Measurements from ENCODE around the gene DDN. TPM values are rescaled to one million over a fixed set of nuclear protein-coding genes. Genes with fewer than 3 reads are reported as not detected.
A peak's percentile ranks its signal among the peaks of the same experiment; 100 is the strongest.

Gene DDN
- total and polyA plus RNA-seq, 10 of the 15 experiments (the other 5 are each of a cell fraction or from before 2014, with no cell fraction given) = 0.10 to 13.4 (median 3.7) TPM

DNA sequence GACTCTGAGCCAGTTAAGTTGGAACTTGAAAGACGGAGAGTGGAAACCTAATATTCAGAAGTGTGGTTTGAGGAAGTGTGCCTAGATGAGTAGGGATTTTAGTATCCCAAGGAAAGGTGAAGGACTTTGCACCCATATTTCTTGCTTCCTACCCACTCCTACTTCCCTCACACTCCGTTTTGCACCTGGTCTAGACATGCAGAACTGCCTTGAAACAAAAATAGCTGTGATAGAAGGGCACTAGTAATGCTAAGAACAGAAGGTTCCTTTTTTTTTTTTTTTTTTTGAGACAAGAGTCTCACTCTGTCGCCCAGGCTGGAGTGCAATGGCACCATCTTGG is 41.2 kb downstream of the DDN start:
- Histone ChIP-seq H3K9me3 (replicated peaks; ENCODE audit: control insufficient read depth, insufficient read depth, low read length) (no peaks in the 10 kb centered on the region), H3K79me2 (ENCODE audit: control insufficient read depth, insufficient read depth, low read length) (peaks cover 39% of the 10 kb centered on the region), H3K4me3 (peak overlapping the region; percentile 95), H3K4me1 (ENCODE audit: control insufficient read depth, insufficient read depth, low read length) (peaks cover 14% of the 10 kb centered on the region), H3K4me2 (ENCODE audit: control insufficient read depth, insufficient read depth) (peak overlapping the region; percentile 39), H3K9ac (ENCODE audit: control insufficient read depth, insufficient read depth, low read length) (peak overlapping the region; percentile 15; the same call in 1 of the 2 replicates), H2AFZ (ENCODE audit: control insufficient read depth, low read depth, low read length) (peak overlapping the region; percentile 62), H4K20me1 (ENCODE audit: control insufficient read depth, insufficient read depth) (no peaks in the 10 kb centered on the region), H3K27me3 (replicated peaks in 1 of 2; ENCODE audit: control insufficient read depth in 2 of 2, insufficient read depth in 2 of 2, low read length in 1 of 2) (no peaks in the 10 kb centered on the region; a peak in 1 of 4 replicates), H3K36me3 (ENCODE audit: control insufficient read depth in 2 of 2, insufficient read depth in 2 of 2, low read length in 1 of 2) (no peaks in the 10 kb centered on the region; a peak in 2 of 4 replicates), H3K27ac (ENCODE audit: control insufficient read depth, insufficient read depth) (no peak overlapping the region)
- in situ Hi-C loops (cut with MboI) (no loop called here), intact Hi-C loops (cut with micrococcal nuclease; ENCODE audit: unreplicated experiment) (no loop called here)
- TF ChIP-seq SPI1 (IDR thresholded peaks at IDR 0.05; ENCODE audit: borderline replicate concordance, insufficient read depth, low read depth, low read length) = peak; percentile 21; the same call in 1 of the 2 replicates
- TF ChIP-seq, protein P1, sequence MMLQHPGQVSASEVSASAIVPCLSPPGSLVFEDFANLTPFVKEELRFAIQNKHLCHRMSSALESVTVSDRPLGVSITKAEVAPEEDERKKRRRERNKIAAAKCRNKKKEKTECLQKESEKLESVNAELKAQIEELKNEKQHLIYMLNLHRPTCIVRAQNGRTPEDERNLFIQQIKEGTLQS (IDR thresholded peaks at IDR 0.05; ENCODE audit: borderline replicate concordance, extremely low read depth, low read depth, low read length) = no peak
- no peak for TF ChIP-seq RUNX3 (IDR thresholded peaks at IDR 0.05; ENCODE audit: low read length)
- DNase-seq (ENCODE audit: low read depth, low spot score) (no peak), ATAC-seq (no peak), FAIRE-seq (no peak)
- ChIA-PET CTCF (interaction anchor here (0.9 to 3.6 kb wide), 12 partner anchors 9 to 143 kb away, joined by 3 to 39 read pairs (median 6); partner anchors contain the start of genes FKBP11 and WNT1), SMC1A (ENCODE audit: uncharacterized antibody, unreplicated experiment) (interaction anchor here (0.6 to 3.7 kb wide), 13 partner anchors 8 to 1968 kb away, joined by 3 to 18 read pairs (median 4); partner anchors contain the start of gene RND1), RAD21 (ENCODE audit: unreplicated experiment) (interaction anchor here (0.6 to 4.6 kb wide), 12 partner anchors 10 to 790 kb away, joined by 3 to 35 read pairs (median 6); partner anchors contain the start of genes DDX23, FKBP11, WNT1 and WNT10B), POLR2A (interaction anchor here (0.6 to 8.1 kb wide), 7 partner anchors 10 to 295 kb away, joined by 3 to 86 read pairs (median 5); partner anchors contain the start of genes WNT1 and WNT10B)
- BruUV-seq (replicated peaks) = no TSS peak
- WGBS (ENCODE audit: insufficient coverage, insufficient replicate concordance, low lambda C conversion rate, missing lambda C conversion rate) = 3% methylated on average over 3 of the region's 3 CpGs

Data from GM12878 (cell line).